ENCODE results near the gene TMEM131L. TPM values are rescaled to one million over a fixed set of nuclear protein-coding genes. Genes with fewer than 3 reads are reported as not detected.

Gene TMEM131L
- total RNA-seq, 1 experiment from 2014 or later = 19.7 TPM

DNA sequence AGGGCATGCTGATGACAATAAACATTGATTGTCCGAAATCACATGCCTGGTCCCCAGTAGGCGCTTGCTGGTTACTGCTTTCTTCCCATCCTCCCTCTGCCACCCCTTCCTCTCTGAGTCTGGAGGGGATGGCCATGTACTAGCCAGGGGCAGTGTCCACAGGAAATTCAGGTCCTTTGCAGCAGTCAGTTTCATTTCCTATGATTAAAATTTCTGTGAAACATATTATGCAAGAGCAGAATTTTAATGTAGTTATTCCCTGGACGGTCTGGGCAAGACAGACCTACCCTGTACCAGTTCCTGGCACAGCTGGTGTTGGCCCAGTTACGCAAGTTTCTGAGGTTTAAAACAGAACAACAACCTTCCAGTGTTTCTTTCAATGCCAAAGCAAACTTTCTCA lies 189.8 kb downstream of the TMEM131L start (continued):
- TF ChIP-seq POLR2AphosphoS5 (IDR thresholded peaks at IDR 0.05; ENCODE audit: low read depth, low read length) (no peak), ZNF274 (IDR thresholded peaks at IDR 0.05; ENCODE audit: low read depth, low read length) (no peak), CBX3 (IDR thresholded peaks at IDR 0.05; ENCODE audit: low read depth) (no peak), EGR1 (IDR thresholded peaks at IDR 0.05; ENCODE audit: low read depth) (no peak), ZFX (IDR thresholded peaks at IDR 0.05) (no peak), ZBTB33 (IDR thresholded peaks at IDR 0.05; ENCODE audit: extremely low read depth, insufficient replicate concordance, low read length) (no peak), ELF1 (IDR thresholded peaks at IDR 0.05; ENCODE audit: borderline replicate concordance, low read depth) (no peak), YY1 (IDR thresholded peaks at IDR 0.05; ENCODE audit: extremely low read depth, insufficient replicate concordance, low read depth, low read length) (no peak)

- no peak for DNase-seq (ENCODE audit: low read depth, low spot score)
- ATAC-seq = no peak
- BruUV-seq (replicated peaks) = no TSS peak
These were observed 195.2 kb downstream of the TMEM131L start for GRCh38 chr4:153661215-153661822.

More at GRCh38 chr4:153661215-153661822, 195.2 kb downstream of the TMEM131L start:
- intact Hi-C loops (cut with micrococcal nuclease) = no loop called here
- Histone ChIP-seq H2AFZ (ENCODE audit: low read depth, low read length, poor library complexity, severe bottlenecking) (no peak overlapping the region), H3K36me3 (ENCODE audit: control insufficient read depth in 1 of 2, insufficient read depth in 2 of 2, low read length in 2 of 2) (no peaks in the 10 kb centered on the region), H3K4me2 (ENCODE audit: low read length) (no peak overlapping the region), H3K27me3 (ENCODE audit: insufficient read depth, low read length) (no peaks in the 10 kb centered on the region), H3K4me3 (replicated peaks in 1 of 2; ENCODE audit: low read depth in 1 of 2, low read length in 2 of 2) (no peak overlapping the region), H3K4me1 (ENCODE audit: control insufficient read depth in 1 of 2, insufficient read depth in 2 of 2, low read length in 2 of 2) (no peaks in the 10 kb centered on the region), H3K9me2 (ENCODE audit: insufficient read depth) (no peaks in the 10 kb centered on the region), H3K79me2 (ENCODE audit: insufficient read depth, low read length) (no peaks in the 10 kb centered on the region), H3K27ac (ENCODE audit: low read depth, low read length) (no peak overlapping the region), H3K9ac (ENCODE audit: low read length) (no peak overlapping the region), H3K9me3 (ENCODE audit: control insufficient read depth in 1 of 2, insufficient read depth in 1 of 2, low read depth in 1 of 2, low read length in 2 of 2) (no peaks in the 10 kb centered on the region; a peak in 1 of 4 replicates), H4K20me1 (ENCODE audit: insufficient read depth) (no peaks in the 10 kb centered on the region)
- RAD21 ChIA-PET (ENCODE audit: low non-redundant PET in 1 of 2, low total read pairs in 2 of 2, uncharacterized antibody in 2 of 2, unreplicated experiment in 2 of 2) = no interaction called here
- no peak for TF ChIP-seq CBX3 (IDR thresholded peaks at IDR 0.05; ENCODE audit: low read depth)
- no peak for TF ChIP-seq JUND (IDR thresholded peaks at IDR 0.05)
- TF ChIP-seq TCF7L2 (IDR thresholded peaks at IDR 0.05; ENCODE audit: borderline replicate concordance, extremely low read depth, insufficient read depth, insufficient read length) = no peak
- no peak for TF ChIP-seq REST (IDR thresholded peaks at IDR 0.05; ENCODE audit: low read depth)
- TF ChIP-seq ZFX (IDR thresholded peaks at IDR 0.05) = no peak
- no peak for TF ChIP-seq ZBTB33 (IDR thresholded peaks at IDR 0.05; ENCODE audit: extremely low read depth, insufficient replicate concordance, low read length)
- TF ChIP-seq SRF (IDR thresholded peaks at IDR 0.05; ENCODE audit: low read depth) = no peak
- CTCF ChIA-PET = no interaction called here
- POLR2A ChIA-PET = no interaction called here
